GM23338 (cell line): Measurements from ENCODE around the gene NEK11.

Experiments used
- CTCF ChIP-seq, 2 experiments: fragments of 200-600 bp in 1 of 2; sonication (generic) in 1 of 2; conservative IDR thresholded peaks; 2 replicates each; pipeline versions ENCODE4 v1.5.1 to v1.6.1; 2016 to 2017; ENCODE audit warnings: antibody characterized with exemption in 2 of 2, low read depth in 2 of 2, mild to moderate bottlenecking in 2 of 2, moderate library complexity in 1 of 2
- EZH2phosphoT487 ChIP-seq: fragments of 200-600 bp; sonication (generic); IDR thresholded peaks from one replicate; pipeline ENCODE4 v1.8.1; 2018; ENCODE audit warnings: antibody characterized with exemption; ENCODE audit not compliant: unreplicated experiment
- REST ChIP-seq: IDR thresholded peaks from one replicate; pipeline ENCODE4 v1.6.1; 2018; ENCODE audit warnings: antibody characterized with exemption; ENCODE audit not compliant: unreplicated experiment
- ZNF331 ChIP-seq: fragments of 250-450 bp; sonication (Bioruptor Pico); IDR thresholded peaks from 2 replicates; pipeline ENCODE4 v1.5.0; 2020; ENCODE audit warnings: low read depth, mild to moderate bottlenecking, moderate library complexity

- TF ChIP-seq CTCF (conservative IDR thresholded peaks at IDR 0.05; ENCODE audit: low read depth in 2 of 2) (no peak), REST (no peak), EZH2phosphoT487 (no peak), ZNF331 (CRISPR knock-in tag) (no peak)
These were observed 335.1 kb downstream of the NEK11 start for GRCh38 chr3:131361464-131362421.
